ENCODE data around the gene PWP2.
"Not testable (repeated sequence)": the region's sequence is repeated elsewhere in the genome, so short reads cannot be mapped to it uniquely, and the experiment has no call there.

The PWP2 gene

GRCh38 chr21:44107026-44107501 lies at the start of gene PWP2:
TSS of gene PWP2 (plus strand) at chr21:44107399. CDS start at chr21:44107417, 18 bp downstream.
- DNase-seq: not testable (repeated sequence)

DNA sequence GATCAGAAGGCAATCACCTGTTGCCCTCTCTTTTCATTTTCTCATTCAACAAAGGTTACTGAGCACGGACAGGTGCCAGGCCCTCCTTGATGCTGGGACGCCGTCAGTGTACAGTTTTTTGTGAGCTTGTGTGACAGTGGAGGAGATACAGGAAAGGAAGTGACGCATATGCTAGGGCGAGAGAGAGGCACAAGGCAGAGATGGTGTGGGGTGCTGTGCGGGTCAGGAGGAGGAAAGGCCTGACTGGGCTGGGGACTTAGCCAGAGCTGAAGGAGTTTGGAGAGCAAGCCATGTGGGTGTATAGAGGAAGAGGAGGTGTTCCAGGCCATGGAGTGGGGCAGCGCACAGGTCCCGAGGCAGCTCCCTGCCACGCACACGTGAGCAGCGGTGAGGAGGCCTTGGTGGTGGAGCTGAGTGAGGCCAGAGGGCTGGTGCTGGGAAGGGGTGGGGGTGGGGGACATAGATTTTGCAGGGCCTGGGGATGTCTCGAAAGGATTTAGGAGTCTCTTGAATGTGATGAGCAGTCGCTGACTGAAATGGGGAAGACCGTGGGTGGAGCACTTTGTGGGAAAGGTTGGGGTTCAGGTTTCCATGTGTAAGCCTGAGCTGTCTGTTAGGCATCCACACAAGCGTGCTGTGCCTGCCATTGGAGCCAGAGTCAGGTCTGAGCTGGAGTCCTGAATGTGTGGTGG lies 49.1 kb upstream of the PWP2 start:
- DNase-seq: no peak

GRCh38 chr21:44058652-44058964 lies 48.6 kb upstream of the PWP2 start:
- no peak for DNase-seq

- DNase-seq: no peak
Measured at GRCh38 chr21:44058981-44059380, 48.2 kb upstream of the PWP2 start.

- no peak for DNase-seq
Measured at GRCh38 chr21:44059710-44060109, 47.5 kb upstream of the PWP2 start.

DNA sequence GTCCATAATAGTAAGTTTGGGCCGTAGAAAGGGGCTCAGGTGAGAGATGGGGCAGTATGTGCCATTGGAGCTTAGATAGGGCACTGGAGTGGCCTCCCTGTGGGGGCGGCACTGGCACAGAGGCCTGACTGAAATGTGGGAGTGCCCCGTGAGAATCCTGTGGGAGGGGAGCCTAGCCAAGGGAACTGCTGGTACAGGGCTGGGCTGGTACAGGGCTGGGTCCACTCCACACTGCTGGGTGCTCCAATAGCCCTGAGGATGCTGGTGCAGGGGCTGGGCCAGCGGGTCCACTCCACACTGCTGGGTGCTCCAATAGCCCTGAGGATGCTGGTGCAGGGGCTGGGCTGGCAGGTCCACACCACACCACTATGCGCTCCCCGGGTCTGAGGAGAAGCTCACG lies 44.8 kb upstream of the PWP2 start:
- no peak for DNase-seq

DNA sequence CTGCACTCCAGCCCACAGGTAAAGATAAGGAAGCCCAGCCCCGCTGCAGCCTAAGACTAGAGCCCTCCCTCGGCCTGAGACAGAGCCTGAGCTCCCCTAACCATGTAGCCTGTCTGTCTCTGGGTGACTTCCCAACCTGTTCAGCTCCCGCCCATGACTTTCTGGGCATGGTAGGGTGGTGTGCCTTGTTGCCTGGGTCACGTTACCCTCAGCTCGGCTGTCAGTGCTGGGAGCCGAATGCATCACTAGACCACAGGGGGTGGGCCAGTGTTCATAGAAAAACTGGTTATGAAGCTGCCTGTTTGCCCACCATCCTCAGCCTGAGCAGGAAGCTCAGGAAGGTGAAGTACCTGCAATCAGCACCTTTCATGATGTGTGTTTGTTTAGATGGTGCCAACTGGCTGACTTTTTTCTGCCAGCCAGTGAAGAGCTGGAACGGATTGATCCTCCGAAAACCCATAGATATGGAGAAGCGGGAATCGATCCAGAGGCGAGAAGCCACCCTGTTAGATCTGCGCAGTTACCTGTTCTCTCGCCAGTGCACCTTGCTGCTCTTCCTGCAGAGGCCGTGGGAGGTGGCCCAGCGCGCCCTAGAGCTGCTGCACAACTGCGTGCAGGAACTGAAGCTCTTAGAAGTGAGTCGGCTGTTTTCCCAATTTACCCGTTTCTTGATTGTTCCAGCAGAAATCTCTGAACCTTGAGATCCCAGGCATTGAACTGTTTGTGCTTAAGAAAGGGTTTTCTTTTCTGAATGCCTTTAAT lies 43.9 kb upstream of the PWP2 start:
- DNase-seq: no peak

DNA sequence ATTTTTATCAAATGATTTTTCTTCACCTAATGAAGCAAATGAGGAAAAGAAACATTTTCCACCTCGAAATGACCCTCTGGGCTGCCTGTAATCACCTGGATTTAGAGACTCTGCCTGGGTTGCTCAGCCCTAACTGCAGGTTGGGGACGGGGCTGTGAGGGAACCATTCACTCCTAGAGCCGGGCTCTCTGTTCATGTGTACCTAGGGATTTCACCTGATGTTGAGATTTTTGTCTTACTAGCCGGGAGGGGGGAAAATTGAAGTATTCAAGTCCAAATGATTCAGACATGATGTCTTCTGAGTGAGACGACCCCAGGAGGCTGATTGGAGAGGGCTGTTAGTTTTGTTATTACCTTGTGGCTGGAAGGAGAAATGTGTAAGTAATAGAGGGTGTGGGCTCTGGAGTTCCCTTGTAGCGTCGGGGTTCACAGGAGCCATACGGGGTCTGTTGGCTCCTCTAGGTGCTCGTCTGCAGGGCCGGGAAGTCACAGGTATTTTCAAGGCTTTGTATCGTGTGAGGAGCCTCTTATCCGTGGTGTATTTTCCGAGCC lies 42.3 kb upstream of the PWP2 start:
- DNase-seq: no peak

GRCh38 chr21:44065428-44065827 lies 41.8 kb upstream of the PWP2 start:
- peak; percentile 35 for DNase-seq

- DNase-seq: no peak
Measured at GRCh38 chr21:44066116-44066515, 41.1 kb upstream of the PWP2 start.

- no peak for DNase-seq
Measured at GRCh38 chr21:44067011-44067839, 40.0 kb upstream of the PWP2 start.

DNA sequence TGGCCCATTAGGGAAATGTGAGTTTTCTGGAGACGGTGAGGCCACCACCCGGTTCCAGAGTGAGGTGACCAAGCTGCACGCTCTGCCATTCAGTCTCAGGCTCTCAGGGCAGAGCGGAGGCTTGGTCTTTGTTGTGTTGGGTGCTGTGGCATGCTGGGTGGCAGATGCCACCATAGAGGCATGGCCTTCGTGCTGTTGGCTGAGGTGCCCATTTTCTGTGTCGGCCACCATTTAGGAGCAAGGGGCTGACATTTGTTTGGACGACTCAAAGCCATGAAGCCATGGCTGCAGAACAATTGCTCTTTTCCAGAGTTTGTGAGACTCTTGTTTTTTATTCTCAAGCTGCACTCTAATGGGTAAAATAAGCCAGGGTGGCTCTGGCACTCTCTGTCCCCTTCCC lies 36.8 kb upstream of the PWP2 start:
- no peak for DNase-seq

DNA sequence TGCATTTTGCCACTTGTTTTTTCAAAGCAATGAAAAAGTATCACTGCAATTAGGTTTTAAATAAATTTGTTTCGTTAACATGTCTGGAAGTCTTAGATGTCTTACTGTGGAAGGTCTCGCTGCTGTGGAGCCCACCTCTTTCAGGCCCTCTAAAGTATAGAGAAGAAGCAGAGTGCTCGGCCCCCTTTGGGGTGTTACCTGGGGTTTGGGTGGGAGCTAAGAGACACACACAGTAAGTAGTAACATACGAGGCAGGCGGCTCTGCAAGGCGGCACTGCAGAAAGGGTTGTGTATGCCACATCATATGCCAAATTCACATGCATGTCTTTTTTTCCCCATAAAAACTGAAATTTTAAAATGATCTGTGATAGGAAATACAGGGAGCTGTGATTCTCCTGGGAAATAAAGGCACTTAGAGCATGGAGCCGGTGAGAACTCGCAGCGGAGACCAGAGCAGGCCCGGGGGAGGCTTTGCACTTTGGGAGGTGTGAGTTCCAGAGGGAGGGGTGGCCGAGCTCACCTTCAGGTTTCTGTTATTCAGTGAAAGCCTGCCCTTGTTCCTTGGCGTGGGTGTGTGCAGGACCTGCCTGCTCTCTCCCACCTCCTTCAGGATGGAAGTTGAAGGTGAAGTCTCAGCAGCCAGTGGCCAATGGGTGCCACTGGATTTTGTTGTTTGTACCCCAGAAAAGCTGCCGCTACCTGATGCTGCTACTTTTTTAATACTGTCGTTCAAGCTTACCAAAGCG lies 35.7 kb upstream of the PWP2 start:
- no peak for DNase-seq

DNA sequence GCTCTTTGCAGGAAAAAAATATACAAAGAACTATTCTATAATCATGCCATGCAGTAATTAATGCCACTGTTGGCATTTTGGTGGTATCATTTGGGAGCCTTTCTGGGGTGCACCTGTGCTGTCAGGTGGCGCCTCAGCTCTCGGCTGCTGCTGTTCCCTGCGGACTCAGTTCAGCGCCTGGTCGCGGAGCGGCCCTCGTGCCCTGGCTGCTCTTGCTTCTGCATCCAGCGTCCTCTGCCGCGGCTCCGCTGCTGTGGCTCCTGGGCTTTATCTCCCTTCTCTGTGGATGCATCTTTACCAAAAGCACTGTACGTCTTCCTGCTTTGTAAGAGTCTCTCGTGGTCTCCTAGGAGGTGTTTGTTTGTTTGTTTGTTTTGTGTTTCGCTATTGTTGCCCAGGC lies 35.1 kb upstream of the PWP2 start:
- DNase-seq: no peak

DNA sequence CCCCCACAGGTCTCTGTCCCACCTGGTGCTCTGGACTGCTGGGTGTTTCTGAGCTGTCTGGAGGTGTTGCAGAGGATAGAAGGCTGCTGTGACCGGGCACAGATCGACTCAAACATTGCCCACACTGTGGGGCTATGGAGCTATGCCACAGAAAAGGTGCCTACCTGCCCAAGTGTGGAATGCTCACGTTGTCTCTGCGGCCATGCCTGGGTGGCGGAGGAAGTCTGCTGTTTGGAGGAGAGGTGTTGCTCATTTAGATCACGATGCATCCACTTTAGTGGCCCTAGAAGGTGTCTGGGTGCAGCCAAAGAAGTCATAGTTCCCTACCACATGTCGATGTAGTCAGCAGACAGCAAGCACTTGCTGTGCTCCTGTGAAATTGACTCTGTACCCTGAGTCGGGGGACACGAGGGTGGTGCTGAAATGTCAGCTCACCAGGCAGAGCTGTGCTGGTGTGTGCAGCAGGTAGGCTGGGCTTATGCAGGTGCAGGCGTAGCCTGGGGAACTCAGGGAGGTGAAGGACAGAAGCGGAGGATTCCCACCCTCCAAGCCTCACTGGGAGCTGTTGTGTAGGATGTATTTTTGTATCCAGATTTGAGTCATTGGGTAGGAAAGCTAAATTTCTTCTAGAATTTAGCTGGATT lies 32.8 kb upstream of the PWP2 start:
- no peak for DNase-seq

DNA sequence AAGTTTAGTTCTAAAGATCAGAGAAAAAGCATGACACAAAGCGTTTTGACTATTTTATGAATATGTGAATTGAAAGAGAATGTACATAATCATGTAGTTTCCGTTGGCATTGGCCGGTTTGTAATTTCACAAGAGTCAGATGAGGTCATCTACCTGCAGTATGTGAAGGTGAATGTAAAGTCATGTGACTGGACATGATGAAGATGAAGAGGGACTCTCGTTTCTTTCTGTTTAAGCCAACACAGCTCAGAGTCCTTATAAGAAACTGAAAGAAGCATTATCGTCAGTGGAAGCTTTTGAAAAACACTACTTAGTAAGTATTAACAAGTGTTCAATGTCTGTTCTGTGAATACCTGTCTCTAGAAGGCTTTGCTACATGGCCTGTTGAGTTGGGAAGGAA lies 30.9 kb upstream of the PWP2 start:
- DNase-seq: no peak

- no peak for DNase-seq
Measured at GRCh38 chr21:44078411-44078981, 28.7 kb upstream of the PWP2 start.

GRCh38 chr21:44079446-44079845 lies 27.8 kb upstream of the PWP2 start:
- DNase-seq: no peak

DNA sequence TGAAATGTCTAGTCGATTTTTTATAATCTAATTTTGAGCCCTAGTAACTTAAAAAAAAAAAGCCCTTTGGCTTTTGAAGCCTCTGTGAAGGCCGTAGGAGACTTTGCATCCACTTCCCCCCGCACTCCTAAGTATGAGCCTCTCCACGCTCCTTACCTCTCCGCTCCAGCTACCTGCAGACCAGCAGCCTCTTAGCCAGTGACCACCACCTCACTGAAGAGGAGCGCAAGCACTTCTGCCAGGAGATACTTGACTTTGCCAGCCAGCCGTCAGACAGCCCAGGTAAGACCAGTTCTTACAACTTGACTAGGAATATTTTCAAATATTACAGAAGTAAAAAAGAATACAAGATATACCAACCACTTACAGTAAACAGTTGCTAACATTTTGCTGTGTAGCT lies 27.4 kb upstream of the PWP2 start:
- no peak for DNase-seq

- DNase-seq: no peak
Measured at GRCh38 chr21:44082648-44083440, 24.4 kb upstream of the PWP2 start.

Measured in GDM1 (cell line).